ENCODE measurements around the gene SSR3.

SSR3 gene

DNA sequence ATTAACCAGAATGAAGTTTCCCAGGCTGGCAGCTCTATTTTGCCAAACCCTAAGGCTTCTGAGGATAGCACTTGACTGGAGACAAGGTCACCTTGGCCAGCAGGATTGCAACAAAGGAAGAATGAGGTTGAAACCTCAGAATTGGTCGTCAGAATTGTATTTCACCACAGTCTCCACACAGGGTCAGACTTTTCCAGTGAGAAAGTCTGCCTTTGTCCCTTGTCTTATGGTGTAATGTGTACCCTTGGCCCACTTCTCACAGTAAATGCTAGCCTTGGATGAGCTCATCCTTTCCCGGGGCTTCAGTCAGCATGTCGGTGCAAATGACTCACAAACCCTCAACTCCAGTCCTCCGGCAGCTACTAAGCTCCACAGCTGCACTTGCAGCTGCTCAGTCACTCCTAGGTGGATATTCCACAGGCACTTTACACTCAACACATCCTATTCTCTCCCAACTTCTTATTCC lies 19.7 kb downstream of the SSR3 start:
- no peak for DNase-seq

GRCh38 chr3:156533205-156533604 lies 21.7 kb downstream of the SSR3 start:
- no peak for DNase-seq

DNA sequence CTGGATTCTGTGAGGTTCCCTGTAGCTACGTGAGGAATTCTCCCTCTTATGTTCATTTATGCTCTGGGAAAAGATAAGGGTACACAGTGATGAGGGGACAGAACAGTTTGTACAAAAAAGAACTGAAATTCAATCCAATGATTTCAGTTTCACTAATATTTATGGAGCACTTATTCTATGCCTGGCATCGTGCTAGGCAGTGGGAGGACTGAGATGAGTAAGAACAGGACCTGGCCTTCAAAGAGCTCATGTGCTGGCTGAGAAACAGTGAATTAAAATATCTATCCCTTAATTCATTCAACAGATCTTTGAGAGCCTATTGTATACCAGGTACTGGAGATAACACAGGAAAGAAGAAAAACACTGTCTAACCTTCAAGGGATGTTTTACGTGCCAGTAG lies 22.2 kb downstream of the SSR3 start:
- no peak for DNase-seq

- no peak for DNase-seq
Measured at GRCh38 chr3:156530980-156531379, 23.9 kb downstream of the SSR3 start.

DNA sequence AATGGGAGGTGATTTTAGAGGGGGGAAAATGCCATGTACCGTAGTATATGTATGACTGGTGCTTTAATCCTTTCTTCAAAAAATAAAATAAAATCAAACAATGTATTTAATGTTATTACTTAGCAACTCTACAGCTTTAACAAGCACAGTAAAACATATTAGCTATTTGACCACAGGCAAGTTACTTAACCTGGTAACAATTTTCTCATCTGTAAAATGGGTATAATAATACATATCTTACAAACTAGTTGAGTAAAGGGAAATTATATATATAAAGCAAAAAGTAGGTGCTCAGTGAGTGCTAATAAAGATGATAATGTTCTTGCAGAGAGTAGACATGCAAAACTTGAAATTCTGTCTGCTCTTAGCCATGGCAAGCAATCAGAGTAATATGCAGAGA lies 27.9 kb downstream of the SSR3 start:
- no peak for DNase-seq

- DNase-seq = no peak
Measured at GRCh38 chr3:156525808-156526207, 29.1 kb downstream of the SSR3 start.

- no peak for DNase-seq
Measured at GRCh38 chr3:156522673-156523072, 32.2 kb downstream of the SSR3 start.

DNA sequence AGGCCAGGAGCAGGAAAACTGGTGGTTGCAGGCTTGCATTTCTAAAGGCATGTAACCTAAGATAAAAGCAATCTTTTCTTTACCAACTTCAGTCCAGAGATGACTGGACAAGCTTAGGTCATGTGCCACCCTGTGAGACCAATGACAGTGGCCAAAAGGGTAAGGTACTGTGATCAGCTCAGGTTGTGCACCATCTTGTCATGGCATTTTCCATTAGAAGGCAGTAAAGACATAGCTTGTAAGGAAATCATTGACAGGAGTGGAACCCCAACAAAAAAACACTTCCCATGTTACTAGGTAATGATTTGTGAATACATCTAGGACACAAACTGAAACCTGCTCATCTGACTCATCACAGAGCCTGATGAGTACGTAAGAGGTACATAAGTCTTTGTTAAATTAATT lies 35.2 kb downstream of the SSR3 start:
- DNase-seq = no peak

- DNase-seq = no peak
Measured at GRCh38 chr3:156518726-156519125, 36.2 kb downstream of the SSR3 start.

DNA sequence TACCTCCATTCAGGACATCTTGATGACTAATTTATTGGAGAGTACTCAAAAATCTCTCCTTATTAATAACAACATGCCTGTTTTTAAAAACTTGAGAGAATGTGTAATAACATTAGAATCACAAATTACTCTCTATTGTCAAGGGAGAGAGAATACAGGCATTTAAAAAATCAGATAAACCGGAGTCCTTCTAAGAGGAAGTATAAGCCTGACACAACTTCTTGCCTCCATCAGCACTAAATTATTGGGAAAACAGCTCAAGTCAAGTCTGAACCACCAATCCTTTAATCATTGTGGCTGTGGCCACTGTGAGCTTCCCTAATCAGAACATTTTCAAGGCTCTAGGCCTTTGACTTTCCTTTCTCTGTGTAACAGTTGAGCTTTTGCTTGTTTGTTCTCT lies 38.0 kb downstream of the SSR3 start:
- DNase-seq = no peak

DNA sequence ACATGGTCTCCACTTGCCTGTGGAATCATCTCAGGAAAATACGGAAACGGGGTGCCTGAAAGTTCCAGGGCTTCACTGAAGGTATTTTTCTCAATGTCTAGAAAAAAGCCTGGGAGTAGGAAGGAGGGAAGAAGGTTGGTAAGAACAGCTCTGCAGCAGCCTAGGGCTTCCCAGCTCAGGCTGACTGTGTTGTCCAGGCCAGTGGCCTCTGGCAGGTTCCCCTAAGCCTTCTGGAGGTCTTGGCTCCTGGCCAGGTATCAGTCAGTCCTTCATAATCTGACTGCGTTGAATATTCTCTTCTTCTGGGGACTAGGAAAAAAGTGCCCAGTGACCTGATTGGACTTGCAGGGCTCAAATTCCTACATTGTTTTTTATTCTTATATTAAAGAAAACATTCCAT lies 38.6 kb downstream of the SSR3 start:
- DNase-seq = no peak

DNA sequence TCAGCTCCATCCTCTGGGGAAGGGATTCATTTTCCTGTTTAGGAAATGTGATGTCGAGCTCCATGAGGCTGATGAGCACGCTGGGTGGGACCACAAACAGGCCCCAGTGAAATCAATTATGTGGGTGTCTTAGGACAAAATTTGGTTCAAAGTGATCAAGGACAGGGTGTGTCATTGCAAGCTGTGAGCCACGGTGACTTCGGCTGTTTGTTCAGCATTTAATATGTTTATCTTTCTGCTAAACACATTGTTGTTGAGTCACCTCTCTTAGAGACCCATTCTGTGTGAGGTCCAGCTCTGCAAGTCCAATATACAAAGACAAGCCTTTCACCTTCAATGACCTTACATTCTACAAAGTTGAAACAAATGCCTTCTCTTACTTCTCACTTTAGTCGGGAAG lies 41.3 kb downstream of the SSR3 start:
- DNase-seq = peak; percentile 78

GRCh38 chr3:156511987-156512677 lies 42.8 kb downstream of the SSR3 start:
- no peak for DNase-seq

DNA sequence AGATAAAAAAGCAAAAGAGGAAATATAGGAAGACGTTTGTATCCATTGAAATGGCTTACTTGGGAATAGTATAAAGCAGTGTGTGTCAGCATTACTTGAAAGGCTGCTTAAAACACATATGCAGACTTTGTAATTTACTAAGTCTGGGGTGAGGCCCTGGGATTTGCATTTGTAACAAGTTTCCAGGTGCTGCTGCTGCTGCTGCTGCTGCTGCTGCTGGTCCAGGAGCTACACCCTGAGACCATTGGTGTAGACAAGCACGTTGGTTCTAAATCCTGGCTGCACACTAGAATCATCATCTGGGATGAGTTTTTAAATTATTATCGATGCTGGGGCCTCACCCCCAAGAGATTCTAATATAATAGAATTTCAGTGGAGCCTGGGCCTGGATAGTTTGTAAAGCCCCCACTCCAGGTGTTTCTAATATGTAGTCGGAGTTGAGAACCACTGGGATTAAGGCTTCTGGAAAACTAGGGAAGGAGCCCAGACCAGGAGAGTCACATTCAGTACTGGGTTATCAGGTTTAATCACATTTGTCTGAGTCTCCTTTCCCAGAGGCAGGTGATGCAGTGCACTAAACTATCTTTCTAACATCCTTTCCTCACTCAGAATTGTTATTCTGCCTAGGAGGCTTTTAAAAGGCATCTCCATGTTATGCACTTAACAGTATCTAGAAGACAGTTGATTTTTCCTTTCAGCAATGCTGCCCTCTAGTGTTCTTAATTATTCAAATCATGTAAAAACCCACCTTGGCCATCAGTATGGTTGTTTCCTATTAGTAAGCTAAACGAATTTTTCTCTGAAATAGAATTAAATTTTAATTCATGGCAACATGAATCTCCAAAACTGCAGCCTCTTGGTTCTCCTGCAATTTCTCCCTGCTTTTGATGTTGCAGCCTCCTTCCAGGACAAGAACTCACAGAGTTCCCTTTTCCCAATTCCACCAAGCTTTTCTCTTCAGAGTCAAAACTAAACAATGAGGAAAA lies 45.4 kb downstream of the SSR3 start:
- peak; percentile 40 for DNase-seq

- DNase-seq = no peak
Measured at GRCh38 chr3:156507285-156507684, 47.6 kb downstream of the SSR3 start.

- no peak for DNase-seq
Measured at GRCh38 chr3:156498307-156498706, 56.6 kb downstream of the SSR3 start.

- no peak for DNase-seq
Measured at GRCh38 chr3:156497326-156497725, 57.6 kb downstream of the SSR3 start.

GRCh38 chr3:156495816-156496215 lies 59.1 kb downstream of the SSR3 start:
- DNase-seq = no peak

- no peak for DNase-seq
Measured at GRCh38 chr3:156493887-156494286, 61.0 kb downstream of the SSR3 start.

DNA sequence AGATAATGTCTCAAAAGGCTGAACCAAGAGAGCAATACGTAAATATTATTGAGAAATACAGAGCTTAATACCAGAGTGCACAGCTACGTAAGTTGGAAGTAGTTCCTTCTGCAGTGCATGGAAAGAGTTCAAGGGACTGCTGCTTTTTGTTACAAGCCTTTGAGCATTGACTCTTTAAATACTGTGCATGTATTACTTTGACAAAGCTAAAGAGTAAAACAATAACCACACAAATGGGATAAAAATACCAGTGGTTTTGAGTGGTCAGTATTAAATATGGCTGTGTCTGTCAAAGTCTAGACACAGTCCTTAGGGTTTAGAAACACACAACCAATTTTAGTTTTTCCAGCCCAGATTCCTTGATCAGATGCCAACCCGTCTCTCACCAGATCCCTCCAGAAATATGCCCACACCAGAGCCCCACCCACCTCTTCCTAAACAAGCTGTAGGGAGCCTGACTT lies 62.1 kb downstream of the SSR3 start:
- DNase-seq = no peak

GRCh38 chr3:156491192-156491591 lies 63.7 kb downstream of the SSR3 start:
- no peak for DNase-seq
